A549 treated with DMSO at 1 μM for 4 hours (cell line): ENCODE data around the gene BBX. TPM values are rescaled to one million over a fixed set of nuclear protein-coding genes. Genes with fewer than 3 reads are reported as not detected.

Experiments used
- total RNA-seq: library from RNA; stranded (reverse); fragments of 200-300 nt; extraction: Qiagen RNA extraction; gene quantifications from 5 replicates; pipeline ENCODE4 v1.2.3, GENCODE V29; 2022; ENCODE audit warnings: low read depth

BBX gene
- total RNA-seq: 15.2 to 24.5 TPM (median 22.3 TPM) in 5 replicates

GRCh38 chr3:107522510-107523288, at the start of gene BBX:
Gene BBX (plus strand): TSS chr3:107522962. CDS start chr3:107710461, 187,499 bp downstream.

Other genes starting within 250 kb of the BBX start
- gene CCDC54, start 145.5 kb upstream of the BBX start, total RNA-seq: not detected in 5 replicates